Gastroesophageal sphincter (tissue), 3 donors: ENCODE data around the gene MAJIN.
"Not testable (repeated sequence)": the region's sequence is repeated elsewhere in the genome, so short reads cannot be mapped to it uniquely, and the experiment has no call there.

Experiments
- POLR2AphosphoS5 ChIP-seq: sonication (generic); formaldehyde crosslinking; IDR thresholded peaks from one replicate; pipeline ENCODE4 v1.6.1; 2017; ENCODE audit warnings: antibody characterized with exemption
- TF ChIP-seq, protein P1 (sequence below), 4 experiments: fragments of 200-600 bp in 2 of 4; fragments of 450-650 bp in 2 of 4; sonication (generic) in 1 of 4; IDR thresholded peaks; one replicate each; pipeline ENCODE4 v1.5.1; 2017 to 2019; ENCODE audit warnings: antibody characterized with exemption in 4 of 4, mild to moderate bottlenecking in 2 of 4, moderate library complexity in 2 of 4

DNA sequence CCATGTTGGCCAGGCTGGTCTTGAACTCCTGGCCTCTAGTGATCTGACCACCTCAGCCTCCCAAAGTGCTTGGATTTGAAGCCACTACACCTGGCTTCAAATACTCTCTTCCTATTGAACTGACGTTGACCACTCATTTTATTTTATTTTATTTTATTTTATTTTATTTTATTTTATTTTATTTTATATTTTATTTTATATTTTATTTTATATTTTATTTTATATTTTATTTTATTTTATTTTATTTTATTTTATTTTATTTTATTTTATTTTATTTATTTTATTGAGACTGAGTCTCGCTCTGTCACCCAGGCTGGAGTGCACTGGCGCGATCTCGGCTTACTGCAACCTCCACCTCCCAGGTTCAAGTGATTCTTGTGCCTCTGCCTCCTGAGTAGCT is 11.4 kb upstream of the MAJIN start:
- TF ChIP-seq, protein P1, sequence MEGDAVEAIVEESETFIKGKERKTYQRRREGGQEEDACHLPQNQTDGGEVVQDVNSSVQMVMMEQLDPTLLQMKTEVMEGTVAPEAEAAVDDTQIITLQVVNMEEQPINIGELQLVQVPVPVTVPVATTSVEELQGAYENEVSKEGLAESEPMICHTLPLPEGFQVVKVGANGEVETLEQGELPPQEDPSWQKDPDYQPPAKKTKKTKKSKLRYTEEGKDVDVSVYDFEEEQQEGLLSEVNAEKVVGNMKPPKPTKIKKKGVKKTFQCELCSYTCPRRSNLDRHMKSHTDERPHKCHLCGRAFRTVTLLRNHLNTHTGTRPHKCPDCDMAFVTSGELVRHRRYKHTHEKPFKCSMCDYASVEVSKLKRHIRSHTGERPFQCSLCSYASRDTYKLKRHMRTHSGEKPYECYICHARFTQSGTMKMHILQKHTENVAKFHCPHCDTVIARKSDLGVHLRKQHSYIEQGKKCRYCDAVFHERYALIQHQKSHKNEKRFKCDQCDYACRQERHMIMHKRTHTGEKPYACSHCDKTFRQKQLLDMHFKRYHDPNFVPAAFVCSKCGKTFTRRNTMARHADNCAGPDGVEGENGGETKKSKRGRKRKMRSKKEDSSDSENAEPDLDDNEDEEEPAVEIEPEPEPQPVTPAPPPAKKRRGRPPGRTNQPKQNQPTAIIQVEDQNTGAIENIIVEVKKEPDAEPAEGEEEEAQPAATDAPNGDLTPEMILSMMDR (IDR thresholded peaks at IDR 0.05): not testable (repeated sequence)
- not testable (repeated sequence) for TF ChIP-seq POLR2AphosphoS5
